ENCODE results near the gene LMAN1L. TPM values are rescaled to one million over a fixed set of nuclear protein-coding genes. Genes with fewer than 3 reads are reported as not detected.

LMAN1L gene
- total RNA-seq, 1 experiment from 2014 or later, result not detected

DNA sequence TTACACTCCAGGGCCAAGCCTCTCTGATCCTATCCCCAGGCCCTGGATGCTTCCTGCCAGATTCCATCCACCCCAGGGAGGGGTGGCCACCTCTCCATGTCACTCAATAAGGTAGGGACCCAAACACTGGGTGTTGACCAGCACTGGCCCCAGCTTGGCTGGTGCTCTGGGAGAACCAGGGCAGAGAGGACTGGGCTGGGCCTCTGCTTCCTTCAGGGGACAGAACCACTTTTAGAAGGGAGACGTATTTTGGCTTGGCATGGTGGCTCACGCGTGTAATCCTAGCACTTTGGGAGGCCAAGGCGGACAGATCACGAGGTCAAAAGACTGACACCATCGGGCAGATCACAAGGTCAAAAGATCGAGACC is 9.1 kb downstream of the LMAN1L start:
- peaks cover 15 to 50% of the 10 kb centered on the region in 2 experiments for H3K4me1 Mint-ChIP-seq
- no peaks in the 10 kb centered on the region for H3K23me2 ChIP-seq (ENCODE audit: insufficient read length, low read depth, low read length, poor library complexity, severe bottlenecking)
- no peak overlapping the region for H3K4ac ChIP-seq (ENCODE audit: low read depth, low read length)
- H2AK5ac ChIP-seq (ENCODE audit: insufficient read length, low read length), result no peak overlapping the region
- H3K9me3 Mint-ChIP-seq, result no peaks in the 10 kb centered on the region; a peak in 1 of 5 replicates
- H3K18ac ChIP-seq (ENCODE audit: insufficient read length, low read depth, low read length), result no peak overlapping the region
- no peak overlapping the region for H2AFZ ChIP-seq (ENCODE audit: low read length)
- no peak overlapping the region for H4K91ac ChIP-seq (ENCODE audit: insufficient read length, low read depth, low read length)
- H3K4me1 ChIP-seq (ENCODE audit: insufficient read depth, low read length), result no peaks in the 10 kb centered on the region
- H3K4me3 Mint-ChIP-seq, result no peak overlapping the region
- no peak overlapping the region for H2BK12ac ChIP-seq (ENCODE audit: insufficient read length, low read depth, low read length)
- no peaks in the 10 kb centered on the region for H3K79me1 ChIP-seq (ENCODE audit: insufficient read depth, low read depth, low read length, poor library complexity, severe bottlenecking)
- H3K79me2 ChIP-seq (ENCODE audit: insufficient read depth, low read length), result no peaks in the 10 kb centered on the region
- H3K23ac ChIP-seq (ENCODE audit: insufficient read length, low read depth, low read length), result no peak overlapping the region
- no peak overlapping the region for H3K4me2 ChIP-seq (ENCODE audit: insufficient read depth, insufficient read length, low read length)
- no CpG with 5 or more reads among the region's 7 CpGs for WGBS (ENCODE audit: extremely low coverage, insufficient read length, low lambda C conversion rate)
- no peaks in the 10 kb centered on the region for H3K9me3 ChIP-seq (ENCODE audit: control insufficient read depth, low read depth, low read length)
- H2BK5ac ChIP-seq (ENCODE audit: insufficient read length, low read length), result no peak overlapping the region
- no peak for DNase-seq
- peaks cover 5% of the 10 kb centered on the region; the same call in 1 of the 2 replicates for H3K27me3 ChIP-seq (ENCODE audit: insufficient read depth, low read length)
- no peak overlapping the region for H3K14ac ChIP-seq (ENCODE audit: insufficient read depth, low read length)
- no peak for TF ChIP-seq CTCF (conservative IDR thresholded peaks at IDR 0.05)
- H3K27ac Mint-ChIP-seq, result peak overlapping the region in 1 of 3 experiments; percentile 77; a peak in 2 of 7 replicates
- no peak overlapping the region for H4K5ac ChIP-seq (ENCODE audit: insufficient read length, low read depth, low read length)
- H3K36me3 Mint-ChIP-seq (ENCODE audit: insufficient read depth in 1 of 3, low read depth in 3 of 3), result no peaks in the 10 kb centered on the region
- no peaks in the 10 kb centered on the region for H4K20me1 ChIP-seq (ENCODE audit: control insufficient read depth, insufficient read depth, insufficient read length)
- no peak overlapping the region for H2BK20ac ChIP-seq (ENCODE audit: low read depth, low read length, poor library complexity, severe bottlenecking)
- H3T11ph ChIP-seq (ENCODE audit: low read length), result no peak overlapping the region
- H3K9ac ChIP-seq (ENCODE audit: extremely low read depth, insufficient read length, low read length), result no peak overlapping the region
- H2BK120ac ChIP-seq (ENCODE audit: low read depth, low read length, poor library complexity, severe bottlenecking), result no peak overlapping the region
- no peak overlapping the region for H3K27ac ChIP-seq (ENCODE audit: insufficient read length, low read depth, low read length)
- H3K56ac ChIP-seq (ENCODE audit: insufficient read length, low read depth, low read length), result no peak overlapping the region
- H2BK15ac ChIP-seq (ENCODE audit: low read depth, low read length), result no peak overlapping the region
- peaks cover 44% of the 10 kb centered on the region for H3K27me3 Mint-ChIP-seq (ENCODE audit: low read depth)
- H4K8ac ChIP-seq (replicated peaks; ENCODE audit: insufficient read length, low read depth, low read length), result no peak overlapping the region

All from H9 (cell line).